Esophagus squamous epithelium (tissue), 4 donors: ENCODE data around the gene KL.

Experiments used
- CTCF ChIP-seq, 6 experiments: fragments of 450-650 bp in 4 of 6; fragments of 200-600 bp in 2 of 6; sonication (generic) in 2 of 6; IDR thresholded peaks; one replicate each; pipeline ENCODE4 v1.5.1; 2016 to 2019; ENCODE audit warnings: antibody characterized with exemption in 6 of 6, mild to moderate bottlenecking in 4 of 6, moderate library complexity in 4 of 6
- POLR2A ChIP-seq, 4 donors: fragments of 450-650 bp; IDR thresholded peaks; one replicate each; pipeline ENCODE4 v1.6.1; 2017; ENCODE audit warnings: antibody characterized with exemption in 4 of 4, mild to moderate bottlenecking in 4 of 4, moderate library complexity in 3 of 4

GRCh38 chr13:33060815-33061214, 44.6 kb downstream of the KL start:
- TF ChIP-seq CTCF (IDR thresholded peaks at IDR 0.05) (no peak), POLR2A (IDR thresholded peaks at IDR 0.05) (no peak)
